SK-N-SH (cell line): ENCODE results near the gene CYFIP2. TPM values are rescaled to one million over a fixed set of nuclear protein-coding genes. Genes with fewer than 3 reads are reported as not detected.

ENCODE experiments used
- CTCF ChIA-PET: fragments of 300-600, 350-600 bp; formaldehyde crosslinking; extraction: SDS; loops from one replicate; lab custom pipeline; 2021; lab: Yijun Ruan, JAX
- POLR2A ChIA-PET: fragments of 350-600 bp; sonication (Branson Sonifier 250); formaldehyde crosslinking; extraction: SDS; loops from one replicate; lab custom pipeline; 2020; ENCODE audit warnings: antibody characterized with exemption, inconsistent platforms; lab: Yijun Ruan, JAX
- DNase-seq: peaks from one replicate; pipeline ENCODE4 v3.0.0; 2012
- H2AFZ ChIP-seq: fragments of 200-600 bp; sonication (generic); 2 replicates; pipeline ENCODE4 v1.8.1; 2016; ENCODE audit warnings: antibody characterized with exemption, mild to moderate bottlenecking, low read depth
- H3F3A ChIP-seq: fragments of 200-600 bp; sonication (generic); replicated peaks from 2 replicates; pipeline ENCODE3; 2016; ENCODE audit warnings: antibody characterized with exemption, mild to moderate bottlenecking; ENCODE audit not compliant: insufficient read depth
- H3K27ac ChIP-seq, 2 experiments: fragments of 200-500 bp in 1 of 2; fragments of 200-600 bp in 1 of 2; sonication (Bioruptor generic) in 1 of 2; sonication (generic), shearing (Covaris generic) in 1 of 2; 2 replicates each; pipeline versions ENCODE4 v1.5.1 to v1.6.1; 2014 to 2016; ENCODE audit warnings: low read depth in 2 of 2, inconsistent platforms in 1 of 2, low read length in 1 of 2, mild to moderate bottlenecking in 1 of 2, mixed read lengths in 1 of 2
- H3K27me3 ChIP-seq: fragments of 200-600 bp; sonication (generic), shearing (Covaris generic); 2 replicates; pipeline ENCODE4 v1.6.1; 2016; ENCODE audit warnings: mixed run types; ENCODE audit not compliant: insufficient read depth
- H3K36me3 ChIP-seq, 2 experiments: fragments of 200-500 bp in 1 of 2; fragments of 200-600 bp in 1 of 2; sonication (Bioruptor generic) in 1 of 2; sonication (generic) in 1 of 2; replicated peaks in 1 of 2; 2 replicates each; pipeline versions ENCODE3 to v1.5.1; 2014 to 2016; ENCODE audit warnings: low read length in 1 of 2, mild to moderate bottlenecking in 1 of 2; ENCODE audit not compliant: insufficient read depth in 2 of 2, control insufficient read depth in 1 of 2
- H3K4me1 ChIP-seq, 2 experiments: fragments of 200-500 bp in 1 of 2; fragments of 200-600 bp in 1 of 2; sonication (Bioruptor generic) in 1 of 2; sonication (generic), shearing (Covaris generic) in 1 of 2; 2 replicates each; pipeline versions ENCODE4 v1.5.1 to v1.6.1; 2014 to 2016; ENCODE audit warnings: low read depth in 1 of 2, low read length in 1 of 2, mixed run types in 1 of 2; ENCODE audit not compliant: insufficient read depth in 2 of 2, control insufficient read depth in 1 of 2
- H3K4me2 ChIP-seq: fragments of 200-600 bp; sonication (generic), shearing (Covaris generic); 2 replicates; pipeline ENCODE4 v1.6.1; 2017; ENCODE audit warnings: mixed run types
- H3K4me3 ChIP-seq, 2 experiments: fragments of 200-500 bp in 1 of 2; fragments of 200-600 bp in 1 of 2; sonication (Bioruptor generic) in 1 of 2; sonication (generic), shearing (Covaris generic) in 1 of 2; 2 replicates each; pipeline versions ENCODE4 v1.5.1 to v1.8.1; 2014 to 2016; ENCODE audit warnings: low read depth in 2 of 2, inconsistent platforms in 1 of 2, low read length in 1 of 2, mild to moderate bottlenecking in 1 of 2, mixed read lengths in 1 of 2, moderate library complexity in 1 of 2
- H3K79me2 ChIP-seq: fragments of 200-600 bp; sonication (generic); 2 replicates; pipeline ENCODE4 v1.8.1; 2017; ENCODE audit warnings: mild to moderate bottlenecking; ENCODE audit not compliant: insufficient read depth
- H3K9ac ChIP-seq: fragments of 200-600 bp; sonication (generic); 2 replicates; pipeline ENCODE4 v1.6.1; 2017; ENCODE audit warnings: mixed run types
- H3K9me2 ChIP-seq: fragments of 200-600 bp; sonication (generic); 2 replicates; pipeline ENCODE4 v1.6.1; 2017; ENCODE audit warnings: mixed run types
- H3K9me3 ChIP-seq: fragments of 200-600 bp; sonication (generic); 2 replicates; pipeline ENCODE4 v1.6.1; 2017; ENCODE audit warnings: mixed run types, mild to moderate bottlenecking, moderate library complexity
- H4K20me1 ChIP-seq: fragments of 200-600 bp; sonication (generic); 2 replicates; pipeline ENCODE4 v1.6.1; 2017; ENCODE audit warnings: mild to moderate bottlenecking, mixed run types; ENCODE audit not compliant: insufficient read depth
- FOXJ3 ChIP-seq: sonication (generic); formaldehyde crosslinking; IDR thresholded peaks from 2 replicates; pipeline ENCODE4 v1.5.1; 2020; ENCODE audit warnings: mild to moderate bottlenecking, missing genetic modification reagents
- JUND ChIP-seq: IDR thresholded peaks from 2 replicates; pipeline ENCODE4 v1.4.0; 2012
- NFIC ChIP-seq: IDR thresholded peaks from 2 replicates; pipeline ENCODE4 v1.4.0; 2012; ENCODE audit warnings: borderline replicate concordance
- PBX3 ChIP-seq: IDR thresholded peaks from 2 replicates; pipeline ENCODE4; 2012
- POLR2AphosphoS5 ChIP-seq: IDR thresholded peaks from 2 replicates; pipeline ENCODE4 v1.6.1; 2012; ENCODE audit warnings: low read depth, low read length
- SIN3A ChIP-seq: IDR thresholded peaks from 2 replicates; pipeline ENCODE4 v1.6.1; 2012; ENCODE audit warnings: low read depth, mild to moderate bottlenecking, low read length, moderate library complexity, borderline replicate concordance
- TCF12 ChIP-seq: IDR thresholded peaks from 2 replicates; pipeline ENCODE4 v1.4.0; 2012
- USF1 ChIP-seq: IDR thresholded peaks from 2 replicates; pipeline ENCODE4 v1.4.0; 2012; ENCODE audit warnings: low read depth, borderline replicate concordance
- WGBS: methylation state at CpG from one replicate; pipeline ENCODE4 v1.1.6; 2017; ENCODE audit warnings: low lambda C conversion rate; 5-methylcytosine and 5-hydroxymethylcytosine counted together
- polyA plus RNA-seq, 3 experiments: library from polyadenylated mRNA; depleted of rRNA; stranded (reverse); fragments of >200 nt; gene quantifications; 2 replicates each; pipeline ENCODE4 v1.2.3, GENCODE V29; 2012

Gene CYFIP2
- polyA plus RNA-seq, 1 of the 3 experiments (the other 2 are of a cell fraction), result 20.1 TPM

GRCh38 chr5:157290981-157291711 is 25.2 kb downstream of the CYFIP2 start:
- Histone ChIP-seq H3K79me2 (no peaks in the 10 kb centered on the region), H3K4me1 (peaks cover 0 to 13% of the 10 kb centered on the region in 2 experiments; a peak in 1 of 4 replicates), H3K4me3 (no peak overlapping the region), H2AFZ (no peak overlapping the region)
- CTCF ChIA-PET, result interaction anchor here (1.0 to 3.4 kb wide), 2 partner anchors 37 kb away, joined by 3 to 12 read pairs; no protein-coding TSS in a partner anchor
- TF ChIP-seq PBX3, result no peak
- TF ChIP-seq NFIC, result 0 out of 2 replicates have a peak, but pooled peaks have one; percentile 8
- TF ChIP-seq, all 33 proteins: peak for 1
- WGBS, result 80% methylated on average over 10 of the region's 10 CpGs
- no peak for DNase-seq
- Histone ChIP-seq H3K4me2 (no peak overlapping the region), H3K9me3 (no peaks in the 10 kb centered on the region), H4K20me1 (no peaks in the 10 kb centered on the region), H3K27me3 (no peaks in the 10 kb centered on the region), H3K36me3 (peaks cover 5 to 19% of the 10 kb centered on the region in 2 experiments), H3F3A (peaks cover 4% of the 10 kb centered on the region), H3K9ac (no peak overlapping the region), H3K27ac (no peak overlapping the region), H3K9me2 (no peaks in the 10 kb centered on the region)
- POLR2A ChIA-PET, result no interaction called here

- Histone ChIP-seq H3K4me2 (no peak overlapping the region), H3K79me2 (no peaks in the 10 kb centered on the region), H3K9me3 (no peaks in the 10 kb centered on the region), H3K27me3 (no peaks in the 10 kb centered on the region), H3F3A (peaks cover 4% of the 10 kb centered on the region), H3K4me1 (peaks cover 0 to 13% of the 10 kb centered on the region in 2 experiments; a peak in 1 of 4 replicates), H3K9ac (no peak overlapping the region), H3K36me3 (peaks cover 2 to 19% of the 10 kb centered on the region in 2 experiments), H2AFZ (no peak overlapping the region), H3K27ac (no peak overlapping the region), H3K9me2 (no peaks in the 10 kb centered on the region), H4K20me1 (no peaks in the 10 kb centered on the region), H3K4me3 (no peak overlapping the region)
- TF ChIP-seq FOXJ3 (no peak), JUND (no peak), POLR2AphosphoS5 (no peak), NFIC (no peak), USF1 (no peak), SIN3A (no peak), TCF12 (no peak)
- ChIA-PET POLR2A (no interaction called here), CTCF (interaction anchor here (1.5 kb wide), 1 partner anchor 39 kb away, joined by 4 read pairs; no protein-coding TSS in a partner anchor)
- no peak for DNase-seq
- WGBS, result 93% methylated on average over 3 of the region's 3 CpGs
Measured at GRCh38 chr5:157292599-157292998, 26.7 kb downstream of the CYFIP2 start.
